SU-DHL-6 (cell line): Measurements from ENCODE around the gene ZNF446.

Experiments used
- EZH2phosphoT487 ChIP-seq: fragments of 200-600 bp; sonication (generic), shearing (Covaris generic); conservative IDR thresholded peaks from 2 replicates; pipeline ENCODE4 v1.6.1; 2018; ENCODE audit warnings: mild to moderate bottlenecking, antibody characterized with exemption, low read length, moderate library complexity, mixed read lengths
- TF ChIP-seq, protein P1 (sequence below): fragments of 200-600 bp; sonication (generic); IDR thresholded peaks from one replicate; pipeline ENCODE4 v1.5.1; 2017; ENCODE audit warnings: antibody characterized with exemption, mild to moderate bottlenecking, low read length, moderate library complexity; ENCODE audit not compliant: insufficient read depth, poor library complexity, severe bottlenecking

DNA sequence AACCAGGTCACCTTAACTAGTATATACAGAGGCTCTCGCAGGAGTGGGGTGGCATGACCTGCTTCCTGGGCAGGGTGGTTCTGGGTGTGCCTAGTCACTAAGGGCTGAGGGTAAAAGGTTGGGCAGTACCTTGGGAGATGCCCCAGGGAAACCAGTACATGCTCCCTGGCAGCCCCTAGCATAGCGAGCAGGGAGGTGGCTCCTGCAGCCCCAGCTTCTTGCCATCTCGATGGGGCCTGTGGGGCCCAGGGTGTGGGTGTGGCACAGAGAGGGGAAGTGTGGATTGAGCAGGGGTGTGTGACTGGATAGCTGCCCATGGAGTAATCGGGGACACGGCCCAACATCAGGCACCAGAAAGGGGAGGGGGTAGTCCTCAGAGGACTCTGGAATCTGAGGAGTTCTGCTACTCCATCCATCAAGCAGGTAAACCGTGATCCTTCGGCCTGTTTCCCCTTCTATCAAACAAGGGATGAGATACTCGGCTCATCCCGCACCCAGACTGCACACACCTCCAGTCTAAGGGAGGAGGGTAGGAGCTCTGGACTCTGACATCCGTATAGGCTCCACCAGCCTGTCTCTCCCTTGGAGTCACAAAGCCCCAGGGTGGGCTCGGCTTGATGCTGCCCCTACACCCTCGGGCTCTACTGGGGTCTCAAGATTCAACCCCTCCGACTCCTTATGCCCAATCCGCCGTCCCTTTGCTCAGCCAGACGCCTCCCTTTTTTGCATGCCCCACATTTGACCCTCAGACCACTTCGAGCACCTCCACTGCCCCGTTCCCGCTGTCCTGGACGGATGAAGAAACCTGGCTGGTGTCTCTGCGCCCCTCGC lies 42.3 kb downstream of the ZNF446 start:
- TF ChIP-seq, protein P1, sequence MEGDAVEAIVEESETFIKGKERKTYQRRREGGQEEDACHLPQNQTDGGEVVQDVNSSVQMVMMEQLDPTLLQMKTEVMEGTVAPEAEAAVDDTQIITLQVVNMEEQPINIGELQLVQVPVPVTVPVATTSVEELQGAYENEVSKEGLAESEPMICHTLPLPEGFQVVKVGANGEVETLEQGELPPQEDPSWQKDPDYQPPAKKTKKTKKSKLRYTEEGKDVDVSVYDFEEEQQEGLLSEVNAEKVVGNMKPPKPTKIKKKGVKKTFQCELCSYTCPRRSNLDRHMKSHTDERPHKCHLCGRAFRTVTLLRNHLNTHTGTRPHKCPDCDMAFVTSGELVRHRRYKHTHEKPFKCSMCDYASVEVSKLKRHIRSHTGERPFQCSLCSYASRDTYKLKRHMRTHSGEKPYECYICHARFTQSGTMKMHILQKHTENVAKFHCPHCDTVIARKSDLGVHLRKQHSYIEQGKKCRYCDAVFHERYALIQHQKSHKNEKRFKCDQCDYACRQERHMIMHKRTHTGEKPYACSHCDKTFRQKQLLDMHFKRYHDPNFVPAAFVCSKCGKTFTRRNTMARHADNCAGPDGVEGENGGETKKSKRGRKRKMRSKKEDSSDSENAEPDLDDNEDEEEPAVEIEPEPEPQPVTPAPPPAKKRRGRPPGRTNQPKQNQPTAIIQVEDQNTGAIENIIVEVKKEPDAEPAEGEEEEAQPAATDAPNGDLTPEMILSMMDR: no peak
- TF ChIP-seq EZH2phosphoT487: no peak
